Pancreas (tissue), 10 donors: ENCODE measurements around the gene ZNF525. TPM values are rescaled to one million over a fixed set of nuclear protein-coding genes. Genes with fewer than 3 reads are reported as not detected.

ENCODE experiments used
- ATAC-seq, 4 donors: fragments of 200-7000 bp; cut with Tn5 transposase; one replicate each; pipeline versions ENCODE4 v1.8.0 to v1.9.1; 2020; ENCODE audit warnings: mild to moderate bottlenecking in 4 of 4, moderate library complexity in 4 of 4
- DNase-seq, 6 donors: peaks; one replicate each; pipeline ENCODE4 v3.0.0-alpha.2; 2020
- FAIRE-seq: peaks from 2 replicates; lab custom pipeline; 2012; peaks lifted over from hg19 to GRCh38; lab: Jason Lieb, UNC
- H3K27ac ChIP-seq, 4 donors: fragments of 200-600 bp; sonication (generic); 1 replicate in 3 of 4; 2 replicates in 1 of 4; pipeline versions ENCODE4 v1.5.0 to v1.8.0; 2020
- H3K27me3 ChIP-seq, 4 donors: fragments of 200-600 bp; one replicate each; pipeline ENCODE4 v1.8.0; 2021
- H3K36me3 ChIP-seq, 3 donors: fragments of 200-600 bp; sonication (generic) in 1 of 3; one replicate each; pipeline versions ENCODE4 v1.5.0 to v1.8.0; 2020 to 2021
- H3K4me1 ChIP-seq, 3 donors: fragments of 200-600 bp; one replicate each; pipeline ENCODE4 v1.8.0; 2021
- H3K4me3 ChIP-seq, 4 donors: fragments of 200-600 bp; sonication (generic) in 2 of 4; one replicate each; pipeline versions ENCODE4 v1.5.0 to v1.8.0; 2020 to 2021
- H3K9me3 ChIP-seq, 4 donors: fragments of 200-600 bp; one replicate each; pipeline ENCODE4 v1.8.0; 2021
- CTCF ChIP-seq, 4 donors: fragments of 200-600 bp; sonication (generic) in 3 of 4; IDR thresholded peaks; one replicate each; pipeline versions ENCODE4 v1.5.0 to v1.8.0; 2021; ENCODE audit warnings: antibody characterized with exemption in 4 of 4
- WGBS, 2 donors: extraction: QIAGEN DNeasy Blood & Tissue Kit; methylation state at CpG; one replicate each; pipeline ENCODE4 v1.1.7; 2013; 5-methylcytosine and 5-hydroxymethylcytosine counted together
- intact Hi-C, 3 donors: fragments of 100-400 bp; cut with DNase I; formaldehyde crosslinking; loops; one replicate each; pipeline versions ENCODE4 v1.11.1 to v1.14.2; 2022
- polyA plus RNA-seq, 2 donors: library from polyadenylated mRNA; stranded (reverse); fragments of 200-250 nt; gene quantifications; one replicate each; pipeline ENCODE4 v1.2.3, GENCODE V29; 2013
- total RNA-seq, 6 donors: library from RNA; stranded (reverse); fragmentation: NEBNext Ultra II Directional in 4 of 6; extraction: Animal tissue kit (Norgen Biotek cat#: 25700) in 4 of 6; gene quantifications; one replicate each; pipeline versions ENCODE4 v1.2.1 to v1.2.4, GENCODE V29; 2021 to 2023
- donor health status: healthy with polysubstance abuse.
- donor health status: DM: no; HTN: no; CAD: no; lungs with moderate emphysema.
- donor health status: DM: no; HTN: no; CAD: no.
- donor health status: control.
- donor health status: control.
- donor health status: Bipolar disorder and iron deficiency.
- donor health status: DM: yes; HTN: yes; CAD: no.
- donor health status: DM: no; HTN: no; CAD: no.
- donor health status: DM: no; HTN: no; CAD: no.
- donor health status: DM: yes; HTN: yes; CAD: no.

The ZNF525 gene
- total and polyA plus RNA-seq, 8 donors = 4.7 to 13.7 (median 7.0) TPM

- peak in 5 of 6 donors; percentile 20 to 75 (median 51) for DNase-seq
- intact Hi-C loops = no loop called here
- TF ChIP-seq CTCF (IDR thresholded peaks at IDR 0.05) = no peak
- Histone ChIP-seq H3K4me1 (peaks cover 0 to 6% (median 0%) of the 10 kb centered on the region in 3 donors), H3K27me3 (no peaks in the 10 kb centered on the region), H3K9me3 (no peaks in the 10 kb centered on the region), H3K36me3 (no peaks in the 10 kb centered on the region), H3K4me3 (peak overlapping the region; percentile 32 to 70 (median 56)), H3K27ac (peak overlapping the region; percentile 74 to 97 (median 84))
- peak; percentile 33 to 49 (median 40) for ATAC-seq
- WGBS, 2 donors = 0% methylated on average over 30 of the region's 30 CpGs
- no peak for FAIRE-seq
Measured at GRCh38 chr19:53432088-53432661, 66.7 kb downstream of the ZNF525 start.

Other genes starting within 250 kb of the ZNF525 start
- gene ZNF415, start 232.8 kb upstream of the ZNF525 start, total RNA-seq = 1 to 10 TPM; 1.9 to 7.9 (median 4.5) TPM
- 1 to 10 TPM; 5.5 to 6.3 TPM for gene ZNF415, start 232.8 kb upstream of the ZNF525 start, polyA plus RNA-seq
- gene ZNF347, start 206.7 kb upstream of the ZNF525 start, total RNA-seq = 1 to 10 TPM; 4.0 to 8.6 (median 5.5) TPM
- gene ZNF347, start 206.7 kb upstream of the ZNF525 start, polyA plus RNA-seq = 1 to 10 TPM; 2.8 to 2.9 TPM
- gene ZNF665, start 172.3 kb upstream of the ZNF525 start, total RNA-seq = 1 to 10 TPM; 1.4 to 4.0 (median 1.5) TPM
- gene ZNF665, start 172.3 kb upstream of the ZNF525 start, polyA plus RNA-seq = 1 to 10 TPM; 1.4 to 1.9 TPM
- 1 to 10 TPM; 2.6 to 9.7 (median 5.0) TPM for gene ZNF677, start 110.8 kb upstream of the ZNF525 start, total RNA-seq
- gene ZNF677, start 110.8 kb upstream of the ZNF525 start, polyA plus RNA-seq = 1 to 10 TPM; 3.0 to 5.8 TPM
- gene VN1R2, start 107.4 kb upstream of the ZNF525 start, total RNA-seq = not detected
- not detected for gene VN1R2, start 107.4 kb upstream of the ZNF525 start, polyA plus RNA-seq
- not detected for gene VN1R4, start 98.0 kb upstream of the ZNF525 start, total RNA-seq
- not detected for gene VN1R4, start 98.0 kb upstream of the ZNF525 start, polyA plus RNA-seq
- gene ZNF845, start 32.0 kb upstream of the ZNF525 start, total RNA-seq = 1 to 10 TPM; 1.8 to 5.4 (median 2.8) TPM
- gene ZNF845, start 32.0 kb upstream of the ZNF525 start, polyA plus RNA-seq = 1 to 10 TPM; 1.6 to 1.7 TPM
- gene ZNF765, start 29.4 kb downstream of the ZNF525 start, total RNA-seq = 10 to 100 TPM in 1 of 6 donors, 1 to 10 TPM in 5; 4.9 to 10.1 (median 6.2) TPM
- 1 to 10 TPM; 3.5 to 5.1 TPM for gene ZNF765, start 29.4 kb downstream of the ZNF525 start, polyA plus RNA-seq
- 1 to 10 TPM; 4.8 to 8.6 (median 5.8) TPM for gene ZNF761, start 66.3 kb downstream of the ZNF525 start, total RNA-seq
- 1 to 10 TPM; 7.3 to 7.5 TPM for gene ZNF761, start 66.3 kb downstream of the ZNF525 start, polyA plus RNA-seq
- gene ZNF813, start 102.0 kb downstream of the ZNF525 start, total RNA-seq = 1 to 10 TPM; 1.2 to 4.6 (median 2.6) TPM
- under 1 TPM; 0.68 to 0.94 TPM for gene ZNF813, start 102.0 kb downstream of the ZNF525 start, polyA plus RNA-seq
- gene ZNF331, start 172.4 kb downstream of the ZNF525 start, total RNA-seq = 10 to 100 TPM in 5 of 6 donors, 1 to 10 TPM in 1; 9.4 to 13.2 (median 11.3) TPM
- gene ZNF331, start 172.4 kb downstream of the ZNF525 start, polyA plus RNA-seq = 10 to 100 TPM; 14.3 to 14.5 TPM